HAP-1 (cell line): ENCODE data around the gene BPIFB2.

Experiments
- DNase-seq, 2 experiments: peaks; one replicate each; pipeline ENCODE4 v3.0.0-alpha.2; 2016 to 2020; ENCODE audit warnings: low spot score in 2 of 2
- H3K27me3 ChIP-seq: fragments of 250-450 bp; sonication (Bioruptor Pico); 2 replicates; pipeline ENCODE4 v1.5.1; 2020; ENCODE audit warnings: low read depth, mild to moderate bottlenecking, moderate library complexity
- H3K36me3 ChIP-seq: fragments of 250-450 bp; sonication (Bioruptor Pico); replicated peaks from 2 replicates; pipeline ENCODE4 v1.5.1; 2020; ENCODE audit warnings: mild to moderate bottlenecking
- H3K4me1 ChIP-seq: fragments of 250-450 bp; sonication (Bioruptor Pico); 2 replicates; pipeline ENCODE4 v1.5.1; 2020; ENCODE audit warnings: mild to moderate bottlenecking
- H3K4me3 ChIP-seq: fragments of 250-450 bp; sonication (Bioruptor Pico); 2 replicates; pipeline ENCODE4 v1.5.1; 2020; ENCODE audit warnings: mild to moderate bottlenecking, moderate library complexity
- H3K9me3 ChIP-seq: fragments of 250-450 bp; sonication (Bioruptor Pico); 2 replicates; pipeline ENCODE4 v1.5.1; 2020; ENCODE audit warnings: mild to moderate bottlenecking, moderate library complexity
- in situ Hi-C: fragments of 300-500 bp; cut with MboI; formaldehyde crosslinking; loops from 3 replicates; pipeline ENCODE4 v1.14.3; 2020; ENCODE audit warnings: low sequenced_read_pairs, inconsistent platforms, mixed read lengths

The BPIFB2 gene

GRCh38 chr20:32985596-32985995 lies 21.9 kb upstream of the BPIFB2 start:
- in situ Hi-C loops: loop anchor here (10.0 kb wide), 1 partner anchor 59 kb away; no protein-coding TSS in a partner anchor
- Histone ChIP-seq H3K4me3 (no peak overlapping the region), H3K27me3 (no peaks in the 10 kb centered on the region), H3K9me3 (no peaks in the 10 kb centered on the region), H3K36me3 (no peaks in the 10 kb centered on the region), H3K4me1 (no peaks in the 10 kb centered on the region)
- no peak for DNase-seq

GRCh38 chr20:32986331-32986966 lies 21.1 kb upstream of the BPIFB2 start:
- H3K36me3 ChIP-seq: no peaks in the 10 kb centered on the region
- H3K4me3 ChIP-seq: no peak overlapping the region
- no peaks in the 10 kb centered on the region for H3K9me3 ChIP-seq
- H3K27me3 ChIP-seq: no peaks in the 10 kb centered on the region
- DNase-seq: no peak
- no peaks in the 10 kb centered on the region for H3K4me1 ChIP-seq
- in situ Hi-C loops: loop anchor here (10.0 kb wide), 1 partner anchor 58 kb away; no protein-coding TSS in a partner anchor

- Histone ChIP-seq H3K4me3 (no peak overlapping the region), H3K9me3 (no peaks in the 10 kb centered on the region), H3K27me3 (no peaks in the 10 kb centered on the region), H3K36me3 (no peaks in the 10 kb centered on the region), H3K4me1 (no peaks in the 10 kb centered on the region)
- no peak for DNase-seq
- in situ Hi-C loops: loop anchor here (10.0 kb wide), 1 partner anchor 58 kb away; no protein-coding TSS in a partner anchor
These were observed 20.3 kb upstream of the BPIFB2 start for GRCh38 chr20:32987044-32987825.

- no peak overlapping the region for H3K4me3 ChIP-seq
- no peak for DNase-seq
- no peaks in the 10 kb centered on the region for H3K4me1 ChIP-seq
- no peaks in the 10 kb centered on the region for H3K27me3 ChIP-seq
- H3K9me3 ChIP-seq: no peaks in the 10 kb centered on the region
- no peaks in the 10 kb centered on the region for H3K36me3 ChIP-seq
- in situ Hi-C loops: loop anchor here (10.0 kb wide), 1 partner anchor 57 kb away; no protein-coding TSS in a partner anchor
These were observed 19.5 kb upstream of the BPIFB2 start for GRCh38 chr20:32988008-32988407.

- Histone ChIP-seq H3K27me3 (no peaks in the 10 kb centered on the region), H3K4me3 (no peak overlapping the region), H3K9me3 (no peaks in the 10 kb centered on the region), H3K4me1 (no peaks in the 10 kb centered on the region), H3K36me3 (no peaks in the 10 kb centered on the region)
- in situ Hi-C loops: loop anchor here (10.0 kb wide), 1 partner anchor 55 kb away; no protein-coding TSS in a partner anchor
- DNase-seq: no peak
These were observed 17.8 kb upstream of the BPIFB2 start for GRCh38 chr20:32989507-32990283.

GRCh38 chr20:32990426-32990825 lies 17.1 kb upstream of the BPIFB2 start:
- Histone ChIP-seq H3K36me3 (no peaks in the 10 kb centered on the region), H3K4me3 (no peak overlapping the region), H3K27me3 (no peaks in the 10 kb centered on the region), H3K4me1 (no peaks in the 10 kb centered on the region), H3K9me3 (no peaks in the 10 kb centered on the region; the same call in 1 of the 2 replicates)
- DNase-seq: no peak
- in situ Hi-C loops: no loop called here

- no peak for DNase-seq
- Histone ChIP-seq H3K4me1 (no peaks in the 10 kb centered on the region), H3K4me3 (no peak overlapping the region), H3K36me3 (no peaks in the 10 kb centered on the region), H3K27me3 (no peaks in the 10 kb centered on the region), H3K9me3 (no peaks in the 10 kb centered on the region; the same call in 1 of the 2 replicates)
- in situ Hi-C loops: no loop called here
These were observed 16.1 kb upstream of the BPIFB2 start for GRCh38 chr20:32991383-32991782.

GRCh38 chr20:32991792-32992641 lies 15.5 kb upstream of the BPIFB2 start:
- H3K27me3 ChIP-seq: no peaks in the 10 kb centered on the region
- no peak overlapping the region for H3K4me3 ChIP-seq
- no peaks in the 10 kb centered on the region; the same call in 1 of the 2 replicates for H3K9me3 ChIP-seq
- no peak for DNase-seq
- in situ Hi-C loops: no loop called here
- no peaks in the 10 kb centered on the region for H3K4me1 ChIP-seq
- no peaks in the 10 kb centered on the region for H3K36me3 ChIP-seq

- H3K9me3 ChIP-seq: no peaks in the 10 kb centered on the region; the same call in 1 of the 2 replicates
- H3K27me3 ChIP-seq: no peaks in the 10 kb centered on the region
- in situ Hi-C loops: no loop called here
- H3K4me1 ChIP-seq: no peaks in the 10 kb centered on the region
- no peaks in the 10 kb centered on the region for H3K36me3 ChIP-seq
- no peak overlapping the region for H3K4me3 ChIP-seq
- no peak for DNase-seq
These were observed 13.9 kb upstream of the BPIFB2 start for GRCh38 chr20:32993496-32994050.

GRCh38 chr20:32995802-32996201 lies 11.7 kb upstream of the BPIFB2 start:
- no peak overlapping the region for H3K4me3 ChIP-seq
- no peaks in the 10 kb centered on the region; the same call in 1 of the 2 replicates for H3K9me3 ChIP-seq
- no peaks in the 10 kb centered on the region for H3K27me3 ChIP-seq
- no peaks in the 10 kb centered on the region for H3K36me3 ChIP-seq
- no peak for DNase-seq
- in situ Hi-C loops: no loop called here
- no peaks in the 10 kb centered on the region for H3K4me1 ChIP-seq

GRCh38 chr20:32997431-32997830 lies 10.1 kb upstream of the BPIFB2 start:
- no peaks in the 10 kb centered on the region for H3K36me3 ChIP-seq
- no peaks in the 10 kb centered on the region for H3K4me1 ChIP-seq
- in situ Hi-C loops: no loop called here
- no peaks in the 10 kb centered on the region; the same call in 1 of the 2 replicates for H3K9me3 ChIP-seq
- no peak overlapping the region for H3K4me3 ChIP-seq
- DNase-seq: no peak
- no peaks in the 10 kb centered on the region for H3K27me3 ChIP-seq

GRCh38 chr20:32999603-33000250 lies 7.8 kb upstream of the BPIFB2 start:
- in situ Hi-C loops: no loop called here
- Histone ChIP-seq H3K27me3 (no peaks in the 10 kb centered on the region), H3K4me1 (no peaks in the 10 kb centered on the region), H3K9me3 (no peaks in the 10 kb centered on the region; the same call in none of the 2 replicates), H3K36me3 (no peaks in the 10 kb centered on the region), H3K4me3 (no peak overlapping the region)
- no peak for DNase-seq
